Uterus (tissue), 2 donors: Measurements from ENCODE around the gene HMGN5.
A peak's percentile ranks its signal among the peaks of the same experiment; 100 is the strongest.

Source experiments
- POLR2A ChIP-seq, 2 donors: fragments of 450-650 bp; IDR thresholded peaks; one replicate each; pipeline ENCODE4 v1.6.1; 2016; ENCODE audit warnings: antibody characterized with exemption in 2 of 2, mild to moderate bottlenecking in 1 of 2, moderate library complexity in 1 of 2
- TF ChIP-seq, protein P1 (sequence below), 4 experiments: fragments of 200-600 bp in 2 of 4; fragments of 450-650 bp in 2 of 4; sonication (generic) in 2 of 4; IDR thresholded peaks; one replicate each; pipeline ENCODE4 v1.5.1; 2016 to 2019; ENCODE audit warnings: antibody characterized with exemption in 4 of 4, mild to moderate bottlenecking in 2 of 4, moderate library complexity in 1 of 4

DNA sequence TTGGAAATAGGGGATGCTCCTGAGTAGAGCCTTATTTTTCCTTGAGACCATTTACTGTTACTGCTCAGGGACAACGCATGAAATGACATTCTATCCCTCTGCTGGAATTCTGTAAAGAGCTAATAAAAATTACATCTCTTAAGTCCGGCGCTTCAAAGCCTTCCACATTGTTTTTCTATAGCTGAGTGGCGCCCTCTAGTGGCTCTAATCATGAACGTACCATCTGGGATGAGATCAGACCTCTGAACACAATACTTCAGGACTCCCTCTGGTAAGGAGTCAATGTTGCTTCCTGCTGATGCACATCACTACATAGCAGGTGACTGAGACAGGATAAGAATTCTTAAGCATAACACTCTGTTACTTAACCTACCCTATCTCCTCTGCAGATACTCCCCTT, 6.0 kb downstream of the HMGN5 start:
- TF ChIP-seq, protein P1, sequence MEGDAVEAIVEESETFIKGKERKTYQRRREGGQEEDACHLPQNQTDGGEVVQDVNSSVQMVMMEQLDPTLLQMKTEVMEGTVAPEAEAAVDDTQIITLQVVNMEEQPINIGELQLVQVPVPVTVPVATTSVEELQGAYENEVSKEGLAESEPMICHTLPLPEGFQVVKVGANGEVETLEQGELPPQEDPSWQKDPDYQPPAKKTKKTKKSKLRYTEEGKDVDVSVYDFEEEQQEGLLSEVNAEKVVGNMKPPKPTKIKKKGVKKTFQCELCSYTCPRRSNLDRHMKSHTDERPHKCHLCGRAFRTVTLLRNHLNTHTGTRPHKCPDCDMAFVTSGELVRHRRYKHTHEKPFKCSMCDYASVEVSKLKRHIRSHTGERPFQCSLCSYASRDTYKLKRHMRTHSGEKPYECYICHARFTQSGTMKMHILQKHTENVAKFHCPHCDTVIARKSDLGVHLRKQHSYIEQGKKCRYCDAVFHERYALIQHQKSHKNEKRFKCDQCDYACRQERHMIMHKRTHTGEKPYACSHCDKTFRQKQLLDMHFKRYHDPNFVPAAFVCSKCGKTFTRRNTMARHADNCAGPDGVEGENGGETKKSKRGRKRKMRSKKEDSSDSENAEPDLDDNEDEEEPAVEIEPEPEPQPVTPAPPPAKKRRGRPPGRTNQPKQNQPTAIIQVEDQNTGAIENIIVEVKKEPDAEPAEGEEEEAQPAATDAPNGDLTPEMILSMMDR (IDR thresholded peaks at IDR 0.05), result peak; percentile 22 to 46 (median 24)
- TF ChIP-seq POLR2A (IDR thresholded peaks at IDR 0.05), result no peak
